Measurements from ENCODE around the gene SH3BGRL. TPM values are rescaled to one million over a fixed set of nuclear protein-coding genes. Genes with fewer than 3 reads are reported as not detected.
A peak's percentile ranks its signal among the peaks of the same experiment; 100 is the strongest.

The SH3BGRL gene
- total RNA-seq, 1 experiment from 2014 or later: 93.2 TPM

GRCh38 chrX:81174286-81174685, 27.6 kb upstream of the SH3BGRL start:
- Histone ChIP-seq H3K4me3 (ENCODE audit: low read depth in 2 of 2, low read length in 2 of 2) (no peak overlapping the region), H3K4me1 (ENCODE audit: control insufficient read depth, insufficient read depth, low read length) (no peaks in the 10 kb centered on the region), H3K9me3 (ENCODE audit: control insufficient read depth, insufficient read depth, low read depth, low read length) (no peaks in the 10 kb centered on the region), H3K27ac (ENCODE audit: low read length) (no peak overlapping the region), H3K27me3 (ENCODE audit: control insufficient read depth, insufficient read depth, low read length) (no peaks in the 10 kb centered on the region), H3K36me3 (ENCODE audit: control insufficient read depth, insufficient read depth, low read length) (no peaks in the 10 kb centered on the region)
- in situ Hi-C loops (cut with HindIII; ENCODE audit: low pct_unique_long_range_greater_than_20kb, low sequenced_read_pairs) (no loop called here), intact Hi-C loops (cut with micrococcal nuclease; ENCODE audit: unreplicated experiment) (loop anchor here (2.0 kb wide), 1 partner anchor 203 kb away; no protein-coding TSS in a partner anchor)
- TF ChIP-seq REST (IDR thresholded peaks at IDR 0.05; ENCODE audit: insufficient read depth in 1 of 2, low read depth in 2 of 2, low read length in 1 of 2) (no peak), TCF7L2 (IDR thresholded peaks at IDR 0.05; ENCODE audit: low read depth, low read length) (no peak), CTCF (IDR thresholded peaks at IDR 0.05) (peak; percentile 6; the same call in 1 of the 2 replicates)
- POLR2A ChIA-PET: no interaction called here
- no TSS peak for BruUV-seq (replicated peaks)
- ATAC-seq (peak; percentile 70; the same call in 1 of the 2 replicates), DNase-seq (ENCODE audit: low read depth, low spot score) (peak; percentile 22)
- CTCF ChIA-PET: interaction anchor here (1.0 kb wide), 1 partner anchor 204 kb away, joined by 3 read pairs; no protein-coding TSS in a partner anchor

GRCh38 chrX:81195259-81195658, 6.6 kb upstream of the SH3BGRL start:
- CTCF ChIA-PET: no interaction called here
- H3K9me3 ChIP-seq (ENCODE audit: control insufficient read depth, insufficient read depth, low read depth, low read length): no peaks in the 10 kb centered on the region
- intact Hi-C loops (cut with micrococcal nuclease; ENCODE audit: unreplicated experiment) (loop anchor here (10.0 kb wide), 1 partner anchor 320 kb away; no protein-coding TSS in a partner anchor), in situ Hi-C loops (cut with HindIII; ENCODE audit: low pct_unique_long_range_greater_than_20kb, low sequenced_read_pairs) (no loop called here)
- POLR2A ChIA-PET: no interaction called here
- BruUV-seq (replicated peaks): no TSS peak
- TF ChIP-seq POLR2AphosphoS5 (IDR thresholded peaks at IDR 0.05; ENCODE audit: low read depth, low read length) (no peak), SIN3A (IDR thresholded peaks at IDR 0.05; ENCODE audit: borderline replicate concordance, insufficient read depth, low read depth, low read length) (no peak), CTCF (IDR thresholded peaks at IDR 0.05) (no peak), REST (IDR thresholded peaks at IDR 0.05; ENCODE audit: insufficient read depth in 1 of 2, low read depth in 2 of 2, low read length in 1 of 2) (no peak), TCF7L2 (IDR thresholded peaks at IDR 0.05; ENCODE audit: low read depth, low read length) (no peak)
- H3K4me1 ChIP-seq (ENCODE audit: control insufficient read depth, insufficient read depth, low read length): no peaks in the 10 kb centered on the region
- no peak overlapping the region for H3K27ac ChIP-seq (ENCODE audit: low read length)
- no peaks in the 10 kb centered on the region for H3K27me3 ChIP-seq (ENCODE audit: control insufficient read depth, insufficient read depth, low read length)
- ATAC-seq (no peak), DNase-seq (ENCODE audit: low read depth, low spot score) (no peak)
- no peaks in the 10 kb centered on the region for H3K36me3 ChIP-seq (ENCODE audit: control insufficient read depth, insufficient read depth, low read length)
- no peak overlapping the region for H3K4me3 ChIP-seq (ENCODE audit: low read depth in 2 of 2, low read length in 2 of 2)

All from Panc1 (cell line).